Germinal center (tissue), 1 donor: ENCODE results near the gene MYH9.
"Not testable (repeated sequence)": the region's sequence is repeated elsewhere in the genome, so short reads cannot be mapped to it uniquely, and the experiment has no call there.

Experiments
- DNase-seq: peaks from one replicate; pipeline ENCODE4 v3.0.0; 2012; ENCODE audit warnings: mixed read lengths, low spot score

The MYH9 gene

DNA sequence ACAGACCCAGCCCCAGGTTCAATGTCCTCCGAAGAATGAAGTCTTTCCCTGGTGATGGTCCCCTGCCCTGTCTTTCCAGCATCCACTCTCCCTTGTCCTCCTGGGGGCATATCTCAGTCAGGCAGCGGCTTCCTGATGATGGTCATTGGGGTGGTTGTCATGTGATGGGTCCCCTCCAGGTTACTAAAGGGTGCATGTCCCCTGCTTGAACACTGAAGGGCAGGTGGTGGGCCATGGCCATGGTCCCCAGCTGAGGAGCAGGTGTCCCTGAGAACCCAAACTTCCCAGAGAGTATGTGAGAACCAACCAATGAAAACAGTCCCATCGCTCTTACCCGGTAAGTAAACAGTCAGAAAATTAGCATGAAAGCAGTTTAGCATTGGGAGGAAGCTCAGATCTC lies 120.7 kb downstream of the MYH9 start:
- no peak for DNase-seq

DNA sequence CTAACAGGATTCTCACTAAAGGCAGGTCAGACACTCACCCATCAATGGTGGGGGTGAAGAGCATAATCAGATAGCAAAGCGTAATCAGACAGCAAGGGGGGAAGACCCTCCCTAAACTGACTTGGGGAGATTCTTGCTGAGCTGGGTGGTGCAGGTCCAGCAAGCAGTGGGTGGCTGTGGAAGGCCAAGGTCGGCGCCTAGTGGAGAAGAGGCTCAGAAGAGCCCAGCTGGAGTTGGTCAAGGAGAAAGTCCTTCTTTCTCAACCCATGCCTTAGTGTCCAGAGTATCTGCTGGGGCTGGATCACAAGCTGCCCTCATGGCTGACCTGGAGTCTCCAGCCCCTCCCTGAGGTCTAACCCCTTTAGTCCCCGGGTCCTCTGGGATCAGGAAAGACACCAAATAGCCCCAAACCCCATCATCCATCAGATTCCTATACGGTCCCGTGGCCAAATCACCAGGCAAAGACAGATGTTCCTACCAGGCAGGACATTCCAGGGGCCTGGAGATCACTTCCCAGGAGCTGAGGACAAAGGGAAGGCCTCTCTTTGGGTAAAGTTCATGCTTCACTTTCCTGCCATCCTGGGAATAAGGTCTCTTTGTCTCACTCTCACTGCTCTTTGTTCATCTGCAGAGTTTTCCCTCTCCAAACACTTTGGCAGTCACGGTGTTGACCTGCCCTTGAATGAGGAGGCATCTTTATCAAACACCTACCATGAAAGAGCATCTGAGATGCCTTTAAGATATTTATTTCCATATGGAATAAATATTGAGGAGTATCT lies 123.7 kb downstream of the MYH9 start:
- not testable (repeated sequence) for DNase-seq

- not testable (repeated sequence) for DNase-seq
Measured at GRCh38 chr22:36263216-36263673, 124.5 kb downstream of the MYH9 start.

DNA sequence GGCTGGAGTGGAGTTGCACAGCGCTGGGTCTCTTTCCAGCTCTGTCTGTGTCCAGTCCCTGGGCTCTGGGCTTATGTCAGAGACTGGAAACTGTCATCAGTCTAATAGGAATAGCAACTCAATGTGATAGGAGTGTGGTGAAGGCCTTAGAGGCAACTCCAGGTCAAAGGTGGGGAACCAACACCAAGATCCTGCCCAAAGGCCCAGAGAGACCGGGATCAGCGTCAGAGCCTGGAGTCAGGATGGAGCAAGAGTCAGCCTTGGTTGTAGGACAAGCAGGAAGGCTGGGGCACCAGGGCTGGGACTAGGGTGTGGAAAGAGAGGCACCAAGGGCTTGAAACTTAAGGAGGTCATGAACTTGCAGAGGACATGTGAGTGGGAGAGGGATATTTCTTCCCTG lies 125.5 kb downstream of the MYH9 start:
- DNase-seq, result not testable (repeated sequence)

- not testable (repeated sequence) for DNase-seq
Measured at GRCh38 chr22:36261675-36262074, 126.1 kb downstream of the MYH9 start.

- DNase-seq, result no peak
Measured at GRCh38 chr22:36259615-36260300, 128.0 kb downstream of the MYH9 start.

DNA sequence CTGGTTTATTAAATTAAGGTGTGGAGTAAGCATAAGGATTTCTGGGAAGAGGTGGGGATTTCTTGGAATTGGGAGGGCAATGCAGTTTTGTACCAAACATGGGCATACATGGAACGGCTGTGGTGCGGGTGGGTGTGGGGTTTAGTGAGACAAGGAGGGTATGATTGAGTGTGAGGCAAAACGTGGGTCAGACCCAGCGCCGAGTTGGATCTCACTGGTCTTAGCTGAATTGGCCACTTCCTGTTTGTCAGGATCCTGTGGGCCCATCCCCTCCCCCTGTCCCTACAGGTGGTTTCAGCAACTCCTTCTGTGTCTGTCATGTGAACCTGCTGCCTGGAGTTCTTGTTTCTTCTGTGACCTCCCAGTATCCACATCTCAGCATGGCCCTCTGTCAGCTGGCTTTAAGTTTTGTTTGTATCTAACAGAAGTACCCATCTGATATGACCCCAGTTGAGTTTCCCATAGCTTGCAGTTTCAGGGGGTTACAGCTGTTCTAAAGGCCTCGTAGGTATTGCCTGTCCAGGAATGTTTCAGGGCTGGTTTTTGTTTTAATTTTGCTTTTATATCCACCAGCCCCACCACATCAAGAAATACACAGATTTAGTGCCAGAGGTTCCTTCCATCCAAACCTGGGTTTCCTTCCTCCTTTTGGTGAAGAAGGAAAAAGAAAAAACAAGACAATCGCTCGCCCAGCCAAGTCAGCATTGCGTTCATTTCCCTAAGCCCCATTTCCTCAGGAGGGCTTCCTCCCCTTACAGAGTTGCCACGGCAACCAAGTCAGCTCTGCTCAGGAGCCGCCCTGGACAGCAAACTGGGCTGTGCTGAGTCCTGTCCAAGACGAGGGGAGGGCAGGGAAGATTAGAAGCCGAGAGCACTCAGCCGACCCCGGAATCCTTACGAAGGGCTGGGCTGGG lies 128.8 kb downstream of the MYH9 start:
- no peak for DNase-seq

DNA sequence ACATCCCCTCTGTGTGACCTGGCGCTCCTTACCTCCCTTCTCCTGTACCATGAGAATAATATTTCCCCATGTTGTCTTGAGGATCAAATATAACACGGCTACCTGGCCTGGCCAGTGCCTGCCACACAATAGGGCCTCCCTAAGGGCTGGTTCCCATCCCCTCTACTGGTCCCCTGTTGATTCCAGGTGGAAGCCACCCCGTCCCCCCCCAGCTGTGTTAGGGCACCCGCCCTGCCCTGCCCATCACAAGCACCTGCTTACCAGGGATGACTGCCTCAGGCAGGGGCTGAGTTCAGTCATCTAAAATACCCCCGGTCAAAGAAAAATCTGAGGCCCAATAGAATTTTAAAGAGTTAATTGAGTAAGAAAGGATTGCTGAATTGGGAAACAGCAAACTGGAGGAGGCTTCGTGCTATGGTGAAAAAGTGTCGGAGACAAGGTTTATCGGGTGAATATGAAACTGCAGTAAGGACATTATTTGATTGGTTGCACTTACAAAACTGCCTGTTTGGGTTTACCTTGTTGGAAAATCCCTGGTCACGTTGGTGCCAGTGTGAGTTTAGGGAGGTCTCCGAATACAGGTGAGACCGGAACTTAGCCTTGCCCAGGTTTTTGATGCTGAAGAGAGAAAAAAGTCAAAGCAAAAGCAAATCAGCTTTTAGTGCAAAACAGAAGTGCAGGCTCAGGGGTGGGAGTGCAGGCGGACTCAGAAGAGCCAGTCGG lies 129.7 kb downstream of the MYH9 start:
- DNase-seq, result no peak

DNA sequence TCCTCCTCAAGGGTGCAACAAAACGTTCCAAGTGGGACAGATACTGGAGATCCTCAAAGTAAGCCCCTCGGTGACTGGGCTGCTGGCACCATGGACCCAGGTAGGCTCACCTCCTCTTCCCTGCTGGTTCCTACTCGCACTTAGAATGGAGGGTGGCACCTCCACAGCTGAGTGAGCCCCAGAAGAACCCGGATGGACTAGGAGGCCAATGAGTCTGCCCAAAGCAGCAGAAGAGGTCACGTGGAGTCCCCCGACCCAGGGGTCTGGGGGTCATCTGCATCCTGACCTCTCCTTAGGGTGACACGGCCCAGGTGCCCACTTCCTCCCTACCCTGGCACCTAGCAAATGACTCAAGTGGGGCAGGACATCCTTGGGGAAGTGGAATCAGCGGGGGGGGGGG lies 130.5 kb downstream of the MYH9 start:
- DNase-seq, result no peak

- DNase-seq, result no peak
Measured at GRCh38 chr22:36256478-36256877, 131.3 kb downstream of the MYH9 start.

- not testable (repeated sequence) for DNase-seq
Measured at GRCh38 chr22:36255572-36255971, 132.2 kb downstream of the MYH9 start.

- no peak for DNase-seq
Measured at GRCh38 chr22:36253523-36254490, 134.0 kb downstream of the MYH9 start.

GRCh38 chr22:36252754-36253522 lies 134.8 kb downstream of the MYH9 start, which contains the start of gene APOL1:
Gene APOL1, plus strand, starts transcription at chr22:36253133. Its CDS starts 1,823 bp downstream, at chr22:36254956.
- DNase-seq, result peak; percentile 34

- not testable (repeated sequence) for DNase-seq
Measured at GRCh38 chr22:36251979-36252608, 135.7 kb downstream of the MYH9 start.

GRCh38 chr22:36250292-36250960 lies 137.3 kb downstream of the MYH9 start:
- DNase-seq, result not testable (repeated sequence)

- no peak for DNase-seq
Measured at GRCh38 chr22:36249160-36249559, 138.6 kb downstream of the MYH9 start.

DNA sequence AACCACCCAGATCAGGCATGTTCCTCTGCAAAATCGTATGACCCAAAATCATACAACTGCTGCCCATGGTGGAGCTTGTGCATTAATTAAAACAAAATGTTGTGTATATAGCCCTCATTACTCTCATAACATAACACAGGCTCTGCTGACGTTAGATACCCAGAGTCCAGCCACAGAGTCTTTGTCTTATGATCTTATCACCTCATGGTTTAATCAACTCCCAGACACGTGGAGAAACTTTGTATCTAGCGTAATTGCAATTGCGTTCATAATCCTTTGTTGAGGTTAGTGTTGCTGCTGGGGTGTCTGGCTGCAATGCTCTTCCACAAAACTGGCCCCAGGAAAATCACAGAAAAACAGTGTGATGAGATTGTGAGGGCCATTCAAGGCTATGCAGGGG lies 139.8 kb downstream of the MYH9 start:
- DNase-seq, result no peak

DNA sequence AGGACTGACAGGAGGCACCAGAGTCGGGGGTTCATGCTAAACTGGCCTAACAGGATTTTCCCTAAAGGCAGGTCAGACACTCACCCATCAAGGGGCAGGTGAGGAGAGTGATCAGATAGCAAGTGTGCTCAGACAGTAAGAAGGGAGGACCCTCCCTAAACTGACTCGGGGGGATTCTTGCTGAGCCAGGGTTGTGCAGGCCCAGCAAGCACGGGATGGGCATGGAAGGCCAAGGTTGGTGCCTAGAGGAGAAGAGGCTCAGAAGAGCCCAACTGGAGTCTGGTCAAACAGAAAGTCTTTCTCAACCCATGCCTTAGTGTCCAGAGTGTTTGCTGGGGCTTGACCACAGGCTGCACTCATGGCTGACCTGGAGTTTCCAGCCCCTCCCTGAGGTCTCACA lies 141.0 kb downstream of the MYH9 start:
- no peak for DNase-seq
